ENCODE data around the gene SP2. TPM values are rescaled to one million over a fixed set of nuclear protein-coding genes. Genes with fewer than 3 reads are reported as not detected.

Gene SP2
- total RNA-seq, 1 experiment from 2014 or later = 22.2 TPM

DNA sequence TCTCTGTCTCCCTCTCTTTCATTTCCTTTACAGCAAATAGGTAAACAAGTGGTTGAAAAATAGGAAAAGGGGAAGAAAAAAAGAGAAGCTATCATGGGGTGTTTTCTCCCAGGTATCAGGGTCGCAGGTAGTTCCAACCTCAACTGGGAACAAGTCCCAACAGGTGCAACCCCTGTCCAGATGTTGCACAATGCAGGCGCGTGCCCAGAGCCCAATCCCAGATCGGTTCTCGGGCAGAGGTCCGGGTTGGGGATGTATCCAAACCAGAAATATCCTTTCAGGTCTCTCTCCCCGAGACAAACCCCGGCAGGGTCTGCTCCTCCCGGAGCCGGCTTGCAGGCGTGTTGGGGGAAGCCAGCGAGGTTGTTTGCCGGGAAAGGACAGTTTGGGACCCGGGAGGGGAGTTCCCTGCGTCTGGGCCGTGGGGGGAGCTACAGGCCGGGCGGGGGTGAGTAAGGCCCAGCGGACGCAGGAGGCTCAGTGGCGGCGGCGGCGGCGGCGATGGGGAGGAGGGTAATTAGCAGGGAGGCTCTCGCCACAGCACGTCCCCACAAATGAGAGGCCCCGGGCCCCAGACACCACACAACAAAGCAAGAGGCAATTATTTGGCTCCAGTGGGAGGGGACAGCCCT, 23.9 kb upstream of the SP2 start:
- intact Hi-C loops (cut with micrococcal nuclease) = no loop called here
- Histone ChIP-seq H3K27me3 (ENCODE audit: insufficient read depth, low read length) (peaks cover 7% of the 10 kb centered on the region; the same call in 1 of the 2 replicates), H3K36me3 (ENCODE audit: control insufficient read depth in 1 of 2, insufficient read depth in 2 of 2, low read length in 2 of 2) (no peaks in the 10 kb centered on the region), H3K4me1 (ENCODE audit: control insufficient read depth in 1 of 2, insufficient read depth in 2 of 2, low read length in 2 of 2) (peaks cover 6 to 21% of the 10 kb centered on the region in 2 experiments; a peak in 3 of 4 replicates), H3K79me2 (ENCODE audit: insufficient read depth, low read length) (no peaks in the 10 kb centered on the region), H3K9me2 (ENCODE audit: insufficient read depth) (no peaks in the 10 kb centered on the region), H3K4me2 (ENCODE audit: low read length) (no peak overlapping the region), H3K27ac (ENCODE audit: low read depth, low read length) (no peak overlapping the region), H3K4me3 (replicated peaks in 1 of 2; ENCODE audit: low read depth in 1 of 2, low read length in 2 of 2) (no peak overlapping the region), H3K9me3 (ENCODE audit: control insufficient read depth in 1 of 2, insufficient read depth in 1 of 2, low read depth in 1 of 2, low read length in 2 of 2) (no peaks in the 10 kb centered on the region), H2AFZ (ENCODE audit: low read depth, low read length, poor library complexity, severe bottlenecking) (no peak overlapping the region), H4K20me1 (ENCODE audit: insufficient read depth) (no peaks in the 10 kb centered on the region), H3K9ac (ENCODE audit: low read length) (no peak overlapping the region)
- TF ChIP-seq SP1 (IDR thresholded peaks at IDR 0.05; ENCODE audit: low read depth) (no peak), EZH2 (IDR thresholded peaks at IDR 0.05) (no peak), EGR1 (IDR thresholded peaks at IDR 0.05; ENCODE audit: low read depth) (no peak), FOSL1 (IDR thresholded peaks at IDR 0.05; ENCODE audit: low read depth) (no peak), POLR2A (IDR thresholded peaks at IDR 0.05; ENCODE audit: borderline replicate concordance, extremely low read depth, insufficient read depth, insufficient read length) (no peak), CEBPB (IDR thresholded peaks at IDR 0.05; ENCODE audit: low read depth) (no peak), ZFX (IDR thresholded peaks at IDR 0.05) (no peak), ZBTB33 (IDR thresholded peaks at IDR 0.05; ENCODE audit: extremely low read depth, insufficient replicate concordance, low read length) (no peak), ELF1 (IDR thresholded peaks at IDR 0.05; ENCODE audit: borderline replicate concordance, low read depth) (no peak), JUND (IDR thresholded peaks at IDR 0.05) (no peak), ZNF274 (IDR thresholded peaks at IDR 0.05; ENCODE audit: low read depth, low read length) (no peak), POLR2AphosphoS5 (IDR thresholded peaks at IDR 0.05; ENCODE audit: low read depth, low read length) (no peak), SIN3A (IDR thresholded peaks at IDR 0.05; ENCODE audit: low read depth) (no peak)
- TF ChIP-seq, protein P1, sequence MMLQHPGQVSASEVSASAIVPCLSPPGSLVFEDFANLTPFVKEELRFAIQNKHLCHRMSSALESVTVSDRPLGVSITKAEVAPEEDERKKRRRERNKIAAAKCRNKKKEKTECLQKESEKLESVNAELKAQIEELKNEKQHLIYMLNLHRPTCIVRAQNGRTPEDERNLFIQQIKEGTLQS (IDR thresholded peaks at IDR 0.05) = no peak
- TF ChIP-seq, protein P2, sequence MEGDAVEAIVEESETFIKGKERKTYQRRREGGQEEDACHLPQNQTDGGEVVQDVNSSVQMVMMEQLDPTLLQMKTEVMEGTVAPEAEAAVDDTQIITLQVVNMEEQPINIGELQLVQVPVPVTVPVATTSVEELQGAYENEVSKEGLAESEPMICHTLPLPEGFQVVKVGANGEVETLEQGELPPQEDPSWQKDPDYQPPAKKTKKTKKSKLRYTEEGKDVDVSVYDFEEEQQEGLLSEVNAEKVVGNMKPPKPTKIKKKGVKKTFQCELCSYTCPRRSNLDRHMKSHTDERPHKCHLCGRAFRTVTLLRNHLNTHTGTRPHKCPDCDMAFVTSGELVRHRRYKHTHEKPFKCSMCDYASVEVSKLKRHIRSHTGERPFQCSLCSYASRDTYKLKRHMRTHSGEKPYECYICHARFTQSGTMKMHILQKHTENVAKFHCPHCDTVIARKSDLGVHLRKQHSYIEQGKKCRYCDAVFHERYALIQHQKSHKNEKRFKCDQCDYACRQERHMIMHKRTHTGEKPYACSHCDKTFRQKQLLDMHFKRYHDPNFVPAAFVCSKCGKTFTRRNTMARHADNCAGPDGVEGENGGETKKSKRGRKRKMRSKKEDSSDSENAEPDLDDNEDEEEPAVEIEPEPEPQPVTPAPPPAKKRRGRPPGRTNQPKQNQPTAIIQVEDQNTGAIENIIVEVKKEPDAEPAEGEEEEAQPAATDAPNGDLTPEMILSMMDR (IDR thresholded peaks at IDR 0.05 in 2 of 3, conservative IDR thresholded peaks at IDR 0.05 in 1 of 3; ENCODE audit: borderline replicate concordance in 1 of 3, insufficient read depth in 1 of 3, low read depth in 2 of 3, low read length in 2 of 3) = no peak
- TF ChIP-seq, protein P3, sequence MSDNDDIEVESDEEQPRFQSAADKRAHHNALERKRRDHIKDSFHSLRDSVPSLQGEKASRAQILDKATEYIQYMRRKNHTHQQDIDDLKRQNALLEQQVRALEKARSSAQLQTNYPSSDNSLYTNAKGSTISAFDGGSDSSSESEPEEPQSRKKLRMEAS (IDR thresholded peaks at IDR 0.05) = no peak
- ChIA-PET CTCF (interaction anchor here (1.1 kb wide), 1 partner anchor 18 kb away, joined by 3 read pairs; no protein-coding TSS in a partner anchor), RAD21 (ENCODE audit: low non-redundant PET in 1 of 2, low total read pairs in 2 of 2, uncharacterized antibody in 2 of 2, unreplicated experiment in 2 of 2) (no interaction called here), POLR2A (no interaction called here)
- no TSS peak for BruUV-seq (replicated peaks)
- DNase-seq (ENCODE audit: low read depth, low spot score) (no peak), ATAC-seq (no peak)
